ENCODE data around the gene SIGLEC11.

DNA sequence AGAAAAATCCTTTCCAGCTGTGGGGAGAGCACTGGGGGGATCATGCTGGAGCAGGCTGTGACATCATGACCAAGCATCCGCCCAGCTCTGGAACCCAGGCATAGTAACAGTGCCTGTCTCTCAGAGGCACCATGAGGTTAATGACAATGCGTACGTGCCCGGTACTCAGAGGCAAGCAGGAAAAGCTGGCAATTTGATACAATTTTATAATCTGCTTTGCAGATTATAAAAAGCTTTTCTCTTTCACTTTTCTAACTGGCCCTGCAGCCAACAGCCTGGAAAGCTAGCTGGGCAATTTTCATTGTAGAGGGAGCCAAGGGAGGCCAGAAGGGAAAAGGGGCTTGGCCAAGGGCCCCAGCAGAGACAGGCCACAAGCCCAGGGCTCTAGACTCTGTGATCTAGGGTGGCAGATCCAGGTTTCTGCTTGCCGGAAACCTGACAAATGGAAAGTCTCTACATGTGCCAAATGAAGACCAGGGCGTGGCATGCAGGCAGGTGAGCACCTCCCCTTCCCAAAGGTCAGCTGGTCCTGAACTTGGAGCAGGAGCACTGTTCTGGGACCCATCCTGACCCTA, 41.5 kb upstream of the SIGLEC11 start:
- no peak for TF ChIP-seq POLR2A (IDR thresholded peaks at IDR 0.05; ENCODE audit: low read depth, low read length)
- no peak for TF ChIP-seq TAF1 (IDR thresholded peaks at IDR 0.05; ENCODE audit: borderline replicate concordance, low read depth, low read length)
- no peak for TF ChIP-seq POLR2AphosphoS5 (IDR thresholded peaks at IDR 0.05; ENCODE audit: low read depth, low read length)

Data from GM12892 (cell line).